Measurements from ENCODE around the gene RBBP6. TPM values are rescaled to one million over a fixed set of nuclear protein-coding genes. Genes with fewer than 3 reads are reported as not detected.
"Not testable (repeated sequence)": the region's sequence is repeated elsewhere in the genome, so short reads cannot be mapped to it uniquely, and the experiment has no call there.

The RBBP6 gene, protein sequence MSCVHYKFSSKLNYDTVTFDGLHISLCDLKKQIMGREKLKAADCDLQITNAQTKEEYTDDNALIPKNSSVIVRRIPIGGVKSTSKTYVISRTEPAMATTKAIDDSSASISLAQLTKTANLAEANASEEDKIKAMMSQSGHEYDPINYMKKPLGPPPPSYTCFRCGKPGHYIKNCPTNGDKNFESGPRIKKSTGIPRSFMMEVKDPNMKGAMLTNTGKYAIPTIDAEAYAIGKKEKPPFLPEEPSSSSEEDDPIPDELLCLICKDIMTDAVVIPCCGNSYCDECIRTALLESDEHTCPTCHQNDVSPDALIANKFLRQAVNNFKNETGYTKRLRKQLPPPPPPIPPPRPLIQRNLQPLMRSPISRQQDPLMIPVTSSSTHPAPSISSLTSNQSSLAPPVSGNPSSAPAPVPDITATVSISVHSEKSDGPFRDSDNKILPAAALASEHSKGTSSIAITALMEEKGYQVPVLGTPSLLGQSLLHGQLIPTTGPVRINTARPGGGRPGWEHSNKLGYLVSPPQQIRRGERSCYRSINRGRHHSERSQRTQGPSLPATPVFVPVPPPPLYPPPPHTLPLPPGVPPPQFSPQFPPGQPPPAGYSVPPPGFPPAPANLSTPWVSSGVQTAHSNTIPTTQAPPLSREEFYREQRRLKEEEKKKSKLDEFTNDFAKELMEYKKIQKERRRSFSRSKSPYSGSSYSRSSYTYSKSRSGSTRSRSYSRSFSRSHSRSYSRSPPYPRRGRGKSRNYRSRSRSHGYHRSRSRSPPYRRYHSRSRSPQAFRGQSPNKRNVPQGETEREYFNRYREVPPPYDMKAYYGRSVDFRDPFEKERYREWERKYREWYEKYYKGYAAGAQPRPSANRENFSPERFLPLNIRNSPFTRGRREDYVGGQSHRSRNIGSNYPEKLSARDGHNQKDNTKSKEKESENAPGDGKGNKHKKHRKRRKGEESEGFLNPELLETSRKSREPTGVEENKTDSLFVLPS (N-terminal part only)
- total RNA-seq = 10 to 100 TPM; 24.0 to 68.9 (median 38.8) TPM

DNA sequence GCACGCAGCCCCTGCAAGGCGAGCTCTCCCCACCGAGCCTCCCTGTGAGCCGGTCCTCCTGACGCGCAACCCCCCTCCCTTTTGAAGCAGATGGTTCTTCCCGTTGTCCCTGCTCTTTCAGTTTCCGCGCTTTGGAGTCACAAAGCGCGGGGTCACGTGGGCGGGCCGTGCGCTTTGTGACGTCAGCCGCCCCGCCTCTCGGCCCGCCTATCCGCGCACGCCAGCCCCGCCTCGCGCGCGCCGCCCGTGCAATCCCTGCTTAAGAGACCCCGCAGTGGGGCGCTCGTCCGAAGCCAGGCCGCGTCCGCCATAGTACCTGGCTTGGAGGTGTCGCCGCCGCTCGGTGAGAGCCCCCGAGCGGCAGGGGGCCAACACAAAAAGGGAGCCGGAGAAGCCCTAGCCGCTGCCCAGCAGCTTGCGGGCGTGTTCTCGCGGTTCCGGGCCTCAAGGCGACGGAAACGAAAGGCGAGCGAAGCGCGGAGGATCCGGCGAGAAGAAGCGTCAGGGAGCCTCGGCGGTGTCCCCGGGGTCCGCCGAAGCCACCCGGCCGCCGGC lies at the start of gene RBBP6:
Gene RBBP6, plus strand, starts transcription at position 272 of the 555 bp plus-strand sequence. CDS start 1,061 bp downstream, outside the sequence.
- Histone ChIP-seq H3K4me1 (replicated peaks in 1 of 2) (peaks cover 13 to 17% of the 10 kb centered on the region in 2 donors), H3K27ac (peak within 1 kb of the TSS; percentile 95 to 99), H3K4me3 (peak within 1 kb of the TSS; percentile 65 to 89 (median 80))
- WGBS, 10 experiments = 0% methylated on average over 4 of the region's 68 CpGs; no CpG with 5 or more reads in 9 of the 10 experiments
- in situ Hi-C loops (cut with MboI; ENCODE audit: low pct_unique_long_range_greater_than_20kb in 2 of 9, low sequenced_read_pairs in 9 of 9, unreplicated experiment in 9 of 9) = loop anchor here in 1 of 9 experiments (25.0 kb wide), 1 partner anchor 248 kb away; no protein-coding TSS in a partner anchor
- peak; percentile 86 to 94 (median 93) for ATAC-seq (replicated peaks in 6 of 8)

DNA sequence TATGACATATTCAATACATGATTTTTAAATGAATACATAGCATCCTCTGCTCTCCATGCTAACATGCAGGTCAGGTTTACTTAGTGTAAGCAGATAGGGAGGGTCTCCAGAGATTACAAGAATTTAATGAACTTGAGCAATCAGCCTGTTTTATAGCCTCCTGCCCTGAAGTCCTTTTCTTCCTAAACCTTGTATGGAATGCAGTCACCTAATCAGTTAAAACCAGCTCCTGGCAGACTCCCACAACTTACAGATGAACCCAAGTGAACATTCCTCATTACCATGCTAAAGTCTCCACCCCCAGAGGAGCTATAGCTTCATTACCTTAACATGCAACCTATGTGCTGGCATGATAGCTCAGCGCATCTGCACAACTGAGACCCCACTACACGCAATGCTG lies 48.5 kb upstream of the RBBP6 start:
- H3K4me1 ChIP-seq (replicated peaks in 1 of 2) = no peaks in the 10 kb centered on the region
- in situ Hi-C loops (cut with MboI; ENCODE audit: low pct_unique_long_range_greater_than_20kb in 2 of 9, low sequenced_read_pairs in 9 of 9, unreplicated experiment in 9 of 9) = loop anchor here in 3 of 9 experiments (10.0 to 25.0 kb wide), 3 partner anchors 229 to 454 kb away; partner anchors contain the start of gene CACNG3 (in 1 of the 3)
- 35 to 80% (median 69%) methylated on average over 1 to 2 of the region's 2 CpGs; no CpG with 5 or more reads in 7 of the 10 experiments for WGBS, 10 experiments
- ATAC-seq (replicated peaks in 6 of 8) = peak in 1 of 8 experiments; percentile 20
- no peak overlapping the region for H3K4me3 ChIP-seq
- no peak overlapping the region for H3K27ac ChIP-seq

DNA sequence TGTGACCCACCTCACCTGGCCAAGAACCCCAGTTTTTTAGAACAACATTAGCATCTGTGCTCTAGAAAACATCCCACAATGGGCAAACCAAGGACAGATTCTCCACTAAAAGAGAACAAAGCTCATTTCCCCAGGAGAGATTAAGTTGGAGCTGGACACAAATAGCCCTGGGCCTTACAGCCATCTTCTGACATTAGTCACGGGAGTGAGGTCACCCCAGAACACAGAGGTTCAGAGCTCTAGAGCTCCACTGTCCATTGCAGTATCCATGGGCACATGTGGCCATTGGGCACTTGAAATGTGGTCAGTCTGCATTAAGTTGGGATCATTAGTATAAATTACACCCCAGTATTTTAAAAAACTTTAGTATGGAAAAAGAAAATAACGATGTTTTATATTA lies 47.6 kb upstream of the RBBP6 start:
- no peak overlapping the region for H3K27ac ChIP-seq
- 8 to 80% (median 63%) methylated on average over 1 to 2 of the region's 2 CpGs; no CpG with 5 or more reads in 2 of the 10 experiments for WGBS, 10 experiments
- in situ Hi-C loops (cut with MboI; ENCODE audit: low pct_unique_long_range_greater_than_20kb in 2 of 9, low sequenced_read_pairs in 9 of 9, unreplicated experiment in 9 of 9) = loop anchor here in 3 of 9 experiments (10.0 to 25.0 kb wide), 3 partner anchors 229 to 454 kb away; partner anchors contain the start of gene CACNG3 (in 1 of the 3)
- ATAC-seq (replicated peaks in 6 of 8) = peak in 1 of 8 experiments; percentile 36
- H3K4me1 ChIP-seq (replicated peaks in 1 of 2) = no peaks in the 10 kb centered on the region
- no peak overlapping the region for H3K4me3 ChIP-seq

DNA sequence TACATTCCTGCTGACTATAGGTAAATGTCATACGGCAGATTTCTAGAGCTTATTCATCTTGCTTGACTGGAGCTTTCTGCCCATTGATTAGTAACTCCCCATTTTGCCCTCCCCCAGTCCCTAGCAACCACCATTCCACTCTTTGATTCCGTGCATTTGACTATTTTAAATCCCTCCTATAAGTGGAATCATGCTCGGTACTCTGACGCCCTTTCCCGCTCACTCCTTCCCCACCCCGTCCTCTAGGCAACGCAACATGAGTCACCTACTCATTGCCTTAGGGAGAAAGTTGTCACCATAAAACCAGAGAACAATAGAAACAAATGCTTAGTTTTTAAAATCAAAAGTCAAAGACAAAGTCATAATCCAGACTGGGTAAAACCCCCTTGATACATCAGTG lies 45.5 kb upstream of the RBBP6 start:
- no peaks in the 10 kb centered on the region for H3K4me1 ChIP-seq (replicated peaks in 1 of 2)
- H3K4me3 ChIP-seq = no peak overlapping the region
- peak in 3 of 8 experiments; percentile 72 to 85 (median 84) for ATAC-seq (replicated peaks in 6 of 8)
- in situ Hi-C loops (cut with MboI; ENCODE audit: low pct_unique_long_range_greater_than_20kb in 2 of 9, low sequenced_read_pairs in 9 of 9, unreplicated experiment in 9 of 9) = loop anchor here in 3 of 9 experiments (10.0 to 25.0 kb wide), 3 partner anchors 232 to 457 kb away; partner anchors contain the start of gene CACNG3 (in 1 of the 3)
- no peak overlapping the region for H3K27ac ChIP-seq
- WGBS, 10 experiments = 24 to 90% (median 70%) methylated on average over 2 to 7 of the region's 7 CpGs; no CpG with 5 or more reads in 1 of the 10 experiments

DNA sequence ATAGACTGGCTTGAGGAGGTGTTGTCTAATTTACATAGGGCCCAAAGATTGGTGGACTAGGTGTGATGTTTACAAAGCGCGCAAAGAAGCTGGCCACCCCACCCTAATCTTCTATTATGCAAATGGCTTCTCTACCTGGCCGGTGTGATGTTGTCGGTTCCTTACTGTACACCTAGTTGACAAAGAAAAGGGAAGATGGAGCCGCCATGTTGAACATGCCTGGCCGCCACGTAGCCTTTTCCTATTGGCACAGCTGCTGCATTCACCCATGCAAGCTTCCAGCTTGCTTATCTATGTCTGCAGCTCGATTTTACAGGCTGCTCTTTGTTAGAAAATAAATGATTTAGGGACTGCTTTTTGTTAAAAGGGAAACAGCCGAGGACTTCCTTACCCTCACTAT lies 44.2 kb upstream of the RBBP6 start:
- not testable (repeated sequence) for H3K4me1 ChIP-seq (replicated peaks in 1 of 2); H3K27ac ChIP-seq; H3K4me3 ChIP-seq; ATAC-seq (replicated peaks in 6 of 8)
- 25 to 100% (median 58%) methylated on average over 1 to 9 of the region's 9 CpGs; no CpG with 5 or more reads in 1 of the 10 experiments for WGBS, 10 experiments
- in situ Hi-C loops (cut with MboI; ENCODE audit: low pct_unique_long_range_greater_than_20kb in 2 of 9, low sequenced_read_pairs in 9 of 9, unreplicated experiment in 9 of 9) = loop anchor here in 3 of 9 experiments (10.0 to 25.0 kb wide), 3 partner anchors 233 to 458 kb away; partner anchors contain the start of gene CACNG3 (in 1 of the 3)

DNA sequence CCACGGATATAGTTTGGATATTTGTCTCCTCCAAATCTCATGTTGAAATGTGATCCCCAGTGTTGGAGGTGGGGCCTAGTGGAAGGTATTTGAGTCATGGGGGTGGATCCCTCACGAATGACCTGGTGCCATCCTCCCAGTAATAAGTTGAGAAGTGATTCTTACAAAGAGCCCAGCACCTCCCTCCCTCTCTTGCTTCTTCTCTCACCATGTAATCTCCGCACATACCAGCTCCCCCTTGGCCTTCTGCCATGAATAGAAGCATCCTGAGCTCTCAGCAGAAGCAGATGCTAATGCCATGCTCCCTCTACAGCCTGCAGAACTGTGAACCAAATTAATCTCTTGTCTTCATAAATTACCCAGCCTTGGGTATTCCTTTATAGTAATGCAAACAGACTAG lies 41.9 kb upstream of the RBBP6 start:
- in situ Hi-C loops (cut with MboI; ENCODE audit: low pct_unique_long_range_greater_than_20kb in 2 of 9, low sequenced_read_pairs in 9 of 9, unreplicated experiment in 9 of 9) = loop anchor here in 3 of 9 experiments (10.0 to 25.0 kb wide), 3 partner anchors 235 to 460 kb away; partner anchors contain the start of gene CACNG3 (in 1 of the 3)
- no peaks in the 10 kb centered on the region for H3K4me1 ChIP-seq (replicated peaks in 1 of 2)
- no peak overlapping the region for H3K27ac ChIP-seq
- ATAC-seq (replicated peaks in 6 of 8) = peak in 3 of 8 experiments; percentile 72 to 81 (median 74)
- 0 to 70% (median 17%) methylated on average over 1 to 3 of the region's 3 CpGs; no CpG with 5 or more reads in 1 of the 10 experiments for WGBS, 10 experiments
- H3K4me3 ChIP-seq = no peak overlapping the region

DNA sequence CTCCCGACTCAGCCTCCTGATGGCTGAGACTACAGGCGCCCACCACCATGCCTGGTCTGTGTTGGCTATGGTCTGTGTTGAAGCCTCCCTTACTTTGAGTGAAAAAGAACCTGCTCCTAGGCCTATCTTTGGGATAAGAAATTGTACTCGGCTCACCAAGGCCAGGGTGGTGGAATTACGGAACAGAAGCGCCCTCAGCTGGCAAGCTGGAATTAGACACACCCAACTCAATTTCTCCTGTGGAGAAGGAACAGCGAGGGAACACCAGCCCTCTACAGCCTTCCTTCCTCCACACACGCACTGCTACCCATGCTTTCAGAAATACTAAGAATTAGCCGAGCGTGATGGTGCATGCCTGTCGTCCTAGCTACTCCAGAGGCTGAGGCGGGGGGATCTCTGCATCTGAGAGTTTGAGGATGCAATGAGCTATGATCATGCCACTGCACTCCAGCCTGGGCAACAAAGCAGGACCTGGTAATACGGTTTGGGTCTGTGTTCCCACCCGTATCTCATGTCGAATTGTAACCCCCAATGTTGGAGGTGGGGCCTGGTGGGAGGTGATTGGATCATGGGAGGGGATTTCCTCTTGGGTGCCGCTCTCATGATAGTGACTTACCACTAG lies 40.1 kb upstream of the RBBP6 start:
- 0 to 100% (median 33%) methylated on average over 1 to 11 of the region's 15 CpGs; no CpG with 5 or more reads in 3 of the 10 experiments for WGBS, 10 experiments
- Histone ChIP-seq H3K4me3 (no peak overlapping the region), H3K4me1 (replicated peaks in 1 of 2) (no peaks in the 10 kb centered on the region), H3K27ac (no peak overlapping the region)
- peak; percentile 56 to 85 (median 66) for ATAC-seq (replicated peaks in 6 of 8)
- in situ Hi-C loops (cut with MboI; ENCODE audit: low pct_unique_long_range_greater_than_20kb in 2 of 9, low sequenced_read_pairs in 9 of 9, unreplicated experiment in 9 of 9) = loop anchor here in 3 of 9 experiments (10.0 to 25.0 kb wide), 3 partner anchors 237 to 462 kb away; partner anchors contain the start of gene CACNG3 (in 1 of the 3)

DNA sequence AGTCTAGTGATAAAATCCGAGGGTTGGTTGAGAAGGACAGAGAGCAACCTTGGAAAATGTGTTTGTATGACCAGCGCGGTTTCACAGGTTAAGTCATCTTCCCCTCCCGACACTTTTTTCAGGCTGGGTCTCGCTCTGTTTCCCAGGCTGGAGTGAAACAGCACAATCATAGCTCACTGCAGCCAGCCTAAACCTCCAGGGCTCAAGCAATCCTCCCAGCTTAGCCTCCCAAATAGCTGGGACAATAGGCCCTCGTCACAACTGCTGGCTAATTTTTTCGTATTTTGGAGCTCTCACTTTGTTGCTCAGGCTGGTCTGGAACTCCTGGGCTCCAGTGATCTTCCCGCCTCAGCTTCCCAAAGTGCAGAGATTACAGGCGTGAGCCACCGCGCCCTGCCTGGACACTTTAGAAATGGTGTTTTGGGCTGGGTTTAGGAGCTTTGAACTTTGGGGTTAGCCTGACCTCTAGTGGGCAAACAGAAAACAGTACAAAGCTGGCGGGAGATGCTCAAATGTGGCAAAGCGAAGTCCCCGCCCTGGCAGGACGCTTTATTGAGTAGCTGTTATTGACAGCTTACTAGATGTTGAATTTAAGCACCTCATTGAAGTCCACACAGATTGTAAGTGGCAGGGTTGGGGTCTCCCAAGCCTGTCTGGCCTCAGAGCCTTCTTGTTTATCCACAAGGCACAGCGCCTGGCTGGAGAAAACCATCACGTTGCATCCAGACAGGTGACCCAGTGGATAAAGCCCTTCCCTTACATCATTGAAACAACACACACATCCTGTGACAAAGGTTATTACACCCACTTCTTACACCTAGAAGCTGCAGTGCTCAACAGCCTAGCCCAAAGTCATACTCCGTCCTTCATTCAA lies 34.7 kb upstream of the RBBP6 start:
- ATAC-seq (replicated peaks in 6 of 8) = peak; percentile 79 to 99 (median 90)
- no peaks in the 10 kb centered on the region for H3K4me1 ChIP-seq (replicated peaks in 1 of 2)
- in situ Hi-C loops (cut with MboI; ENCODE audit: low pct_unique_long_range_greater_than_20kb in 2 of 9, low sequenced_read_pairs in 9 of 9, unreplicated experiment in 9 of 9) = loop anchor here in 7 of 9 experiments (5.0 to 25.0 kb wide), 7 partner anchors 442 to 817 kb away; partner anchors contain the start of genes ERN2 (in 1 of the 7) and PLK1 (in 1 of the 7)
- no peak overlapping the region for H3K27ac ChIP-seq
- no peak overlapping the region for H3K4me3 ChIP-seq
- 8 to 100% (median 52%) methylated on average over 2 to 7 of the region's 18 CpGs; no CpG with 5 or more reads in 2 of the 10 experiments for WGBS, 10 experiments

DNA sequence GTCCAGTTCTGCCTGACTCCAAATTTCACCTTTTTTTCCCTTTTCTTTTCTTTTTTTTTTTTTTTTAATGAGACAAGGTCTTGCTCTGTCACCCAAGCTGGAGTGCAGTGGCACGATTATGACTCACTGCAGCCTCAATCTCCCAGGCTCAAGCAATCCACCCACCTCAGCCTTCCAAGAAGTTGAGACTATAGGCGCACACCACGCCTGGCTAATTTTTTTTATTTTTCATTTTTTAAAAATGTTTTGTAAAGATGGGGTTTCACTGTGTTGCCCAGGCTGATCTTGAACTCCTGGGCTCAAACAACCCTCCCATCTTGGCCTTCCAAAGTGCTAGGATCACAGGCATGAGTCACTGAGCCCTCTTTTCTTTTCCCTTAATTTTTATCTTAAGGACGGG lies 33.4 kb upstream of the RBBP6 start:
- Histone ChIP-seq H3K27ac (no peak overlapping the region), H3K4me1 (replicated peaks in 1 of 2) (no peaks in the 10 kb centered on the region), H3K4me3 (no peak overlapping the region)
- in situ Hi-C loops (cut with MboI; ENCODE audit: low pct_unique_long_range_greater_than_20kb in 2 of 9, low sequenced_read_pairs in 9 of 9, unreplicated experiment in 9 of 9) = loop anchor here in 7 of 9 experiments (10.0 to 25.0 kb wide), 6 partner anchors 444 to 819 kb away; partner anchors contain the start of genes ERN2 (in 1 of the 7) and PLK1 (in 1 of the 7)
- no peak for ATAC-seq (replicated peaks in 6 of 8)
- whole genome bisulfite sequencing, 10 experiments = 17 to 100% (median 70%) methylated on average over 1 to 4 of the region's 4 CpGs; no CpG with 5 or more reads in 3 of the 10 experiments

DNA sequence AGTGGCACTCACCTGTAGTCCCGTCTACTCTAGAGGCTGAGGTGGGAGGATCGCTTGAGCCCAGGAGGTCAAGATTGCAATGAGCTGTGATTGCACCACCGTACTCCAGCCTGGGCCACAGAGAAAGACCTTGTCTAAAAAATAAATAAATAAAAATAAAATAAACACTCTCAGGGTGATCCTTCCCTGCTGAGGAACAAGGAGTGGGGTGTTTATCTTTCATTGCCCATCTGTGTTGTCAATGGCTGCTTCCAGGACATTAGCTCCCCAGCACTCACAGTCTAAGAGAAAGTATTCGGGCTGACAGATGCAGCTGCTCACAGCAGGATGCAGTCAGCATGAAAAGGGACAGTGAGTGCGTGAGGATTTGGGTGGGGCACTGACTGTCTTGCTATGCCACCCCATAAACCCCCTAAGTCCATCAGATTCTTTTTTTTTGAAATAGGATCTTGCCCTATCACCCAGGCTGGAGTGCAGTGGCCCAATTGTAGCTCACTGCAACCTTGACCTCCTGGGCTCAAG lies 31.3 kb upstream of the RBBP6 start:
- no peak overlapping the region for H3K27ac ChIP-seq
- no peak overlapping the region for H3K4me3 ChIP-seq
- ATAC-seq (replicated peaks in 6 of 8) = no peak
- in situ Hi-C loops (cut with MboI; ENCODE audit: low pct_unique_long_range_greater_than_20kb in 2 of 9, low sequenced_read_pairs in 9 of 9, unreplicated experiment in 9 of 9) = loop anchor here in 7 of 9 experiments (10.0 to 25.0 kb wide), 6 partner anchors 446 to 821 kb away; partner anchors contain the start of genes ERN2 (in 1 of the 7) and PLK1 (in 1 of the 7)
- H3K4me1 ChIP-seq (replicated peaks in 1 of 2) = no peaks in the 10 kb centered on the region
- 0 to 83% (median 73%) methylated on average over 1 to 4 of the region's 5 CpGs; no CpG with 5 or more reads in 2 of the 10 experiments for WGBS, 10 experiments
